HG03175 (cell line): ENCODE results near the gene SUMO1.

Experiments used
- ATAC-seq: cut with Tn5 transposase; IDR thresholded peaks from one replicate; pipeline ENCODE4 v1.9.1; 2021; ENCODE audit warnings: mild to moderate bottlenecking, moderate library complexity; ENCODE audit not compliant: unreplicated experiment

SUMO1 gene

GRCh38 chr2:202201220-202202160 is 36.9 kb downstream of the SUMO1 start:
- ATAC-seq = no peak

GRCh38 chr2:202196727-202197126 is 41.7 kb downstream of the SUMO1 start:
- no peak for ATAC-seq

GRCh38 chr2:202194418-202194817 is 44.0 kb downstream of the SUMO1 start:
- ATAC-seq = no peak

DNA sequence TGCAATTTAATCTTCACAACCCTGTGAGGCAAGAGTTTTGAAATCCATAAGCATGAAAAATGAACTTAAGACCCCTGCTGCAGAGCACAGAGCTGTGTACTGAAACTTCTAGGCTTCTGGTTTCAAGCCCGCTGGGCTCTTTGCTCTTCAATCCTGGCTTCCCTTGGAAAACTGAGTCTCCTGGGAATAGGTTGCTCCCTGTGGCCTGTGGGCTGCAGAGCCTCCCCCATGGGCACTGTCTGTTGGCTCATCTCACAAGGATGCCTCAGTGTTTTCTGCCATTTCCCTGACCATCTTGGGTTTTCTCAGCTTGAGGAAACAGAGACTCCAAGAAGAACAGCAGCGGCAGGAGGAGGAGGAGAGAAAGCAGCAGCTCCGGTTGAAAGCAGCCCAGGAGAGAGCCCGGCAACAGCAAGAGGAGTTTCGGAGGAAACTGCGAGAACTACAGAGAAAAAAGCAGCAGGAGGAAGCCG is 44.5 kb downstream of the SUMO1 start:
- no peak for ATAC-seq

DNA sequence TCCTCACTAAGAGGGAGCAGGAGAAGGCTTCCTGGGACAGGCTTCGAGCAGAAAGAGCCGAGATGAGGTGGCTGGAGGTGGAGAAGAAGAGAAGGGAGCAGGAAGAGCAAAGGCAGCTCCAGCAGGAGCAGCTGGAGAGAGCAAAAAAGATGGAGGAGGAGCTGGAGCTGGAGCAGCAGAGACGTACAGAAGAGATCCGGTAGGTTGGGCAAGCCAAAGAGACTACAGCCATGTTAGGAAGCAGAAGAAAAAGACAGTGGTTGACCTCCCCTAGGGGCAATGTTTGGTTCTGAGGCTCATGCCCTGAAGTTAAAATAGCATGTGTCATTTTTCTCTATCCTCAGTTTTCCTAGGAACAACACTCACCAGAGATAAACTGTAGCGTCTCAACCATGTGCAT is 45.1 kb downstream of the SUMO1 start:
- ATAC-seq = no peak

DNA sequence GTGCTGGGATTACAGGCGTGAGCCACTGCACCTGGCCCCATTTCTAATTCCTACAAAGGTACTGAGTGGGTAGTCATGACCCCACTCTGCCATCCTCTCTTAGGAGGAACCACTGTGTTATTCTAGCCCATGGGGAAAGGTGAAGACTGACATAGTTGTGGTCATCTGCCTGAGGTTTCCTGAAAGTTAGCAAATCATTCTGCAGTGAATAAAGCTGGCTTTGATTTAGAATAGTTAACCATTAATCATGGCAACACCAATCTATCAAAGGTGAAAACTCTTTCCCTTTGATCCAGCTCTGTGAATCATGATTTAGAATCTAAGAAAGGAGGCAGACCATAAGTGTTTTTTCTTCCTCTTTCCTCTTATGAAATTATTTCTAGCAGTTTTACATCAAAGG is 50.8 kb downstream of the SUMO1 start:
- no peak for ATAC-seq

GRCh38 chr2:202186641-202187202 is 51.7 kb downstream of the SUMO1 start:
- ATAC-seq = no peak

- ATAC-seq = no peak
Observed at GRCh38 chr2:202185156-202185555, 53.2 kb downstream of the SUMO1 start.

DNA sequence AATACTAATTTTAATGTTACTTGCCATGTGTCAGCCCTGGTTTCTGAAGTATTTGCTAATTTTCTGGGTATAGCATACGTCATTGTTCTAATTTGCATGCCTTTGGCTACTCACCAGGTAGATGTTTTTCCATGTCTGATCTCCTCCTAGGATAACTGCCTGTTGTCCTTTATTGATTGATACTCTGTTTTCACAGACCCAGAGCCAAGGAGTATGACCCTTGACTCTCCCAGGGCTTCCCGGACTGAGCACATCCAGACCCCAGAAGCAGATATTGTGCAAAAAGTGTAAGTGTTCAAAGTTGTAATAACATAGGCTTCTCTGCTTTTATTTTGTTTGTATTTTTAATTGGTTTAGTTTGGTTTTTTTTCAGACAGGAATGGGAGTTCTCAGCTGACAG is 53.8 kb downstream of the SUMO1 start:
- ATAC-seq = no peak

DNA sequence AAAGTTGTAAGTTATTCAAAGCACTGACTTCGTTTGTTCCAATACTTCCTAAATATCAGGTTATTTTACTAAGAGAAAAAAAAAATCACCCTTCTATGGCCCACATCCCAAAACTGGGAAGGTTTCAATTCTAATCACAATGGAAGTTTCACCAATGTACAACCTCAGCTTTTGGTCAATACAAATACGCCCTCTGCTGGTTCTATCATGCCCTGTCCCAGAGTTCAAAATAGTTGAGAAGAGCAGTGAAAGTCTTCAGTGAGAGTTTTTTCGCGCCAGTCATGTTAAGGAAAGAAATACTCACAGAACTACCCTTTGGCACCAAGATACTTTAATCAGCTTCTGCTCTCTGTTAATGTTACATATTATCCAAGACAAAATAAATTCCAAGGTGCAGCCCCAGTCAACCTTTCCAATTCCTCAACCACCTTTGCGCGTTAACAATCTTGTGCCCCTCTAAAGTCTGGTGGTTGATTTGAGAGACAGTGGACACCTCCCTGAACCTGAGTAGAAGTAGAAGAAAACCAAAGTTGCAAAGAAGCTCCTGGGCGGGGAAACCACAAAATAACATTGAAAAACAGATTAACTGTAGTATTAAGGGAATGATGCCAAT is 59.9 kb downstream of the SUMO1 start:
- peak; percentile 49 for ATAC-seq

GRCh38 chr2:202172439-202173211 is 65.8 kb downstream of the SUMO1 start:
- ATAC-seq = no peak

DNA sequence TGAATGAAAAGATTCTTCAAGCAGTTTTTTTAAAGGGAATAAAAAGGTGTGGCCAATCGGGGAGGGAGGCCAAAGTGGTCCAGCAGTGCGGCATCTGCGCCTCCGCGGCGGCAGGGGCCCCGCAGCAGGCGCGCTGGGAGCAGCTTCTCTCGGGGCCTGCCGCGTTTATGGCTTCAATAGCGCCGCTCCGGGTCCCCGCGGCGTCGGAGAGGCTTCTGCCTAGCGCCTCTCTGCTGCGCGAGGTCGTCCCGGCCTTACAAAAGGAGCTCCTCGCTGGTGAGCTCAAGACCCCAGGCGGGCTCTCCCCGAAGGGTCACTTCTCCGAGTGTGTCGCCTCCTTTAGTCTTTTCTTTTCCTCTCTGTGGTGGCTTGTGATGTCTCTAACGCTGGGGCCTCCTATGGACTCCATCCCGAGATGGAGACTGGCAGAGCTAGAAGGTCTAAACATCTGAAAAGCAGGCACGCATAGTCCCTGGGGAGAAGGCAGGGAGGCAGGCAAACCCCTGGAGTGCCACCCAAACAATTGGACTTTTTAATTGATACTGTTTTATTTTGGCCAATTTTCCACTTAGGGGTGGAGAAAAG is 67.1 kb downstream of the SUMO1 start:
- ATAC-seq = no peak

DNA sequence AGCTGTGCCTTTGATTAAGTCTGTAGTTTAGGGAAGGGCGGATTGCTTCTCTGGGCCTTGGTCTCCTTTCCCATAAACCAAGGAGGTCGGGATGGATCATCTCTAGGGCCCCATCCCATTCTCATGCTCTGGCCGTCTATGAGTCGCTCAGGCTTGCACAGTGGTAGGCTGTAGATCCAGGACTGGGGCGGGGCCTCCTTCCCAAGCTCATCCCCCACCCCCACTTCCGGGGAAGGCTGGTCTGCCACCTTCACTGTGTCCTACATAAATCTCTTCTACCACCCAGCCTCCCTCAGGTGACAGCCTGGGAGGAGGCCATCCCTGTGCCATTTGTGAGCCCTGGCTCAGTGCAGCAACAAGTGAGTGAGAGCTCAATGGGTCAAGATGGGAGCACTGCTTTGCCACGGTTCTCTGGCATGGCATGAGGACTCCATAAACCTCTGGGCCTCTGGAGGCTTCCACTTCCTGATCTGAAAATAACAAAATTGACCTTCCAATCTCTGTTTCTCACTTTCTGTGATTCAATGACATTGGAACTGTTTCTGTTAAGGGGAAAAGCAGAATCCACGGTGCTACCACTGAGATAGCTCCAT is 68.5 kb downstream of the SUMO1 start:
- ATAC-seq = no peak

- ATAC-seq = no peak
Observed at GRCh38 chr2:202169131-202169530, 69.3 kb downstream of the SUMO1 start.

- no peak for ATAC-seq
Observed at GRCh38 chr2:202165945-202166344, 72.5 kb downstream of the SUMO1 start.

GRCh38 chr2:202165208-202165607 is 73.2 kb downstream of the SUMO1 start:
- no peak for ATAC-seq

GRCh38 chr2:202164411-202164810 is 74.0 kb downstream of the SUMO1 start:
- ATAC-seq = no peak

DNA sequence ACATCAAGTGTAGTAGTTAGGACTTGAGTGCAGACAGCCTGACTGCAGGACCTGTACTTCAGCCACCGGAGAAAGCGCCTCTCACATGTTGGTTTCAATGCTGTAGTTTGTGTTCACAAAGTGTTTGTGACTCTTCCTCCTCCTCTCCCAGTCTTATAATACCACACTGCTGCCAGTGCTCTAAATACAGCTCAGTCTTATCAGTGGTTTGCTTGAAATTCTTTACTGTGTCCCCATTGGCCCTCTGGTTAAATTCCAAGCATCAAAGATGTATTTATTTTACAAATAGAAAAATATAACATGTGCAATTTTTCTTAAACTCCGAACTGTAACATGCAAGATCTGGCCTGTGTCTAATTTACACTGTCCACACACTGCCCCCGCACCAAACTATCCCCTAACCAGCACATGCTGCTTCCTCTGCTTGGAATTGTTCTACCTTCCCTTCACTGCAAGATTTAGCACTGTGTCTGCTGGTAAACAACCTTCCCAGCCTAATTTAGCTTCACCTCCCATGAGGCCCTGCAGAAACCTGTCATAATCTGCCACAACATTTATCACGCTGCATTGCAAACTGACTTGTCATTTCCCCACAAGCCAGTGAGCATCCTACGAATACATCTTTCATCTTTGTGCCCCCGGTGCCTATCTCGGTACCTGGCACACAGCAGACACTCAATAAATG is 77.1 kb downstream of the SUMO1 start:
- ATAC-seq = no peak

DNA sequence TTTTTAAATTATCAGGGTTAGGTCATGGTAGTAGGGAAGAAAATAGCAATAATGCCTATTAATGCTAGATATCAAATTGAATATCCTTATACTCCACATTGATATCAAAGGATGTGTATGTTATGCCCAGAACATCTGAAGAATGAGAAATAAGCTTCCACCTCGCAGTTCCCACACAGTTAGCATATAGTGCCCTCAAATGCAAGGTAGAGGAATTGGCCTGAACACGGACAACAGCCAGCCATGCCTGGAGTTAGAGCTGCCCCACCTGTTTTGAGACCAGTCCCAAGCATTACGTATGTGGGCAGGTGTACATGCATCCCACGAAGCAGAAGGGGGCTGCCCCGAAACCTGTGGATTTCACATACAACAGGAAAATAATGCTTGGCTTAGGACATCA is 79.6 kb downstream of the SUMO1 start:
- ATAC-seq = no peak
